Skeletal muscle tissue (tissue), 4 donors: ENCODE measurements around the gene ABTB1. TPM values are rescaled to one million over a fixed set of nuclear protein-coding genes. Genes with fewer than 3 reads are reported as not detected.
"Not testable (repeated sequence)": the region's sequence is repeated elsewhere in the genome, so short reads cannot be mapped to it uniquely, and the experiment has no call there.

Source experiments
- H3K27ac ChIP-seq: one replicate; pipeline ENCODE4 v1.7.0; 2013; ENCODE audit warnings: mild to moderate bottlenecking, low read depth, low read length, inconsistent platforms
- H3K27me3 ChIP-seq, 3 donors: one replicate each; pipeline ENCODE4 v1.7.0; 2013; ENCODE audit warnings: low read length in 3 of 3; ENCODE audit not compliant: control insufficient read depth in 3 of 3, insufficient read depth in 3 of 3
- H3K36me3 ChIP-seq, 3 donors: one replicate each; pipeline ENCODE4 v1.7.0; 2013; ENCODE audit warnings: low read length in 3 of 3; ENCODE audit not compliant: control insufficient read depth in 3 of 3, insufficient read depth in 3 of 3
- H3K4me1 ChIP-seq, 3 donors: one replicate each; pipeline ENCODE4 v1.7.0; 2013; ENCODE audit warnings: low read length in 3 of 3, mild to moderate bottlenecking in 3 of 3; ENCODE audit not compliant: control insufficient read depth in 3 of 3, insufficient read depth in 3 of 3
- H3K4me3 ChIP-seq, 3 donors: one replicate each; pipeline ENCODE4 v1.7.0; 2013; ENCODE audit warnings: low read length in 3 of 3
- H3K9ac ChIP-seq, 3 donors: one replicate each; pipeline ENCODE4 v1.7.0; 2013; ENCODE audit warnings: low read length in 3 of 3, mild to moderate bottlenecking in 3 of 3, moderate library complexity in 2 of 3, low read depth in 1 of 3
- H3K9me3 ChIP-seq, 3 donors: one replicate each; pipeline ENCODE4 v1.7.0; 2013; ENCODE audit warnings: low read length in 3 of 3; ENCODE audit not compliant: control insufficient read depth in 3 of 3
- total RNA-seq: library from RNA; depleted of rRNA; stranded (reverse); fragments of >200 nt; gene quantifications from one replicate; pipeline ENCODE4 v1.2.3, GENCODE V29; 2014
- donor health status: Osteomylitis.

The ABTB1 gene
- total RNA-seq, 1 donor from 2014 or later = 6.3 TPM

DNA sequence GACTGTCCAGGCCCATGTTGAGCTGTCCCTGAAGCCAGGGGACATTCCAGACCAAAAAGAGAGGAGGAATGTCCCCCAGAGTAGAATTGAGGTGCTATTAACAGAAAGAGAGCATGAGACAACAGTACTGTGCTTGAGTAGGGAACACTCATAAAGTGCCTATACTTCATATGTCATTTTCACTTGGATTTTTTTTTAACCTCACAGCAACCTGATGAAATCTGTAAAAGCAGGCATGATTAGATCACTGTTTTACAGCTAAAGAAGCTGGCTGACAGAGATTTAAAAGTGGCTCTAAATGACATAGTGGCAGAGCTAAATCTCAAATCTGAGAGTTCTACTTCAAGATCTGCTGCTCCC is 24.9 kb upstream of the ABTB1 start:
- Histone ChIP-seq H3K27ac (no peak overlapping the region), H3K27me3 (no peaks in the 10 kb centered on the region), H3K9me3 (no peaks in the 10 kb centered on the region), H3K4me3 (no peak overlapping the region), H3K4me1 (peaks cover 0 to 3% (median 3%) of the 10 kb centered on the region in 3 donors), H3K9ac (no peak overlapping the region), H3K36me3 (peaks cover 0 to 7% (median 0%) of the 10 kb centered on the region in 3 donors)

DNA sequence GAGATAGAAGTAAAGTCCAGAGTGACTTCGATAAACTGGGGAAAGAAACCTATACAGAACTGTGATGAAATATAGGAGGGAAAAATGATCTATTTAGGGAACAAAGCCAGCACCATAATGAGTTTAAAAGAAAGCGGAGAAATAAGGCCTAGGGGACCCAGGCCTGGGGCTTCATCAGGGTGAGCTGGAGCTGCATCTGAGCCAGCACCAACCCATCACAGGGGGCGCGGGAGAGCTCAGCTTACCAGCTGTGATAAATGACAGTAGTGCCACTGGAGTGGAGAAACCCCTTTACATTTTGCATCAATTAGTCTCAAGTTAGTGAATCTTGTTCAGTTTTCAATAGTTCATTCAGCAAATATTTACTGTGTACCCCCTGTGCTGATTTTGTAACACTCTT is 22.5 kb upstream of the ABTB1 start:
- Histone ChIP-seq H3K36me3 (peaks cover 0 to 2% (median 0%) of the 10 kb centered on the region in 3 donors), H3K9ac (no peak overlapping the region), H3K4me1 (peaks cover 0 to 3% (median 3%) of the 10 kb centered on the region in 3 donors), H3K4me3 (no peak overlapping the region), H3K27me3 (no peaks in the 10 kb centered on the region), H3K9me3 (no peaks in the 10 kb centered on the region), H3K27ac (no peak overlapping the region)

DNA sequence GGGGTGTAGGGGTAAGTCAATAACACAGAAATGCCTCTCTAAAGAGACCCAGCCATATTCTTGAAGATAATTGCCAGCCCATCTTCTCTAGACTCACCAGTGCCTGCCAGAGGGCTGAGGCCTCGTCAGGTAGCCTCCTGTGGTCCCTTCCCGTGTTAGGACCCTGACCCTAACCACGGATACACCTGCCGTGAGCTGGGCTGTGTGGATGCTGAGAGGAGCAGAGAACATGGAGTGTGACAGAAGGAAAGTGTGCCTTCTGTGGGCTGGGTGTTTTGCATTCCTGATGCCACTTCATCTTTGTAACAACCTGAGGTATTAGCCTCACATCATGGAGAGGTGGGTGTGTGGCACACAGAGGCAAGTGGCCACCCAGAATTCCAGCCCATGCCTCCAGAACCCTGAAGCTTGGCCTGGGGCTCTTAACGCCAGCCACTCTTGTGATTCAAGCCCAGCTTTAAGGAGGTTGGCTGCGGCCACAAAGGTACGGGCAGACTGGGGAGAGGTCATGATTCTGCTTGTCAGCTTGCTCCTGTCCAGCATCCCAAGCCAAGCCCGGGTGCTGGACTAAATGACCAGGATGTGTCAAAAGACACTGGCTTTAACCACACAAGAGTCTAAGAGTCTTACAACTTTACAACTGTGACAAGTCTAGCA is 21.1 kb upstream of the ABTB1 start:
- H3K36me3 ChIP-seq = no peaks in the 10 kb centered on the region
- no peak overlapping the region for H3K4me3 ChIP-seq
- no peak overlapping the region for H3K27ac ChIP-seq
- H3K9me3 ChIP-seq = no peaks in the 10 kb centered on the region
- no peaks in the 10 kb centered on the region for H3K27me3 ChIP-seq
- peaks cover 0 to 5% (median 3%) of the 10 kb centered on the region in 3 donors for H3K4me1 ChIP-seq
- H3K9ac ChIP-seq = no peak overlapping the region

DNA sequence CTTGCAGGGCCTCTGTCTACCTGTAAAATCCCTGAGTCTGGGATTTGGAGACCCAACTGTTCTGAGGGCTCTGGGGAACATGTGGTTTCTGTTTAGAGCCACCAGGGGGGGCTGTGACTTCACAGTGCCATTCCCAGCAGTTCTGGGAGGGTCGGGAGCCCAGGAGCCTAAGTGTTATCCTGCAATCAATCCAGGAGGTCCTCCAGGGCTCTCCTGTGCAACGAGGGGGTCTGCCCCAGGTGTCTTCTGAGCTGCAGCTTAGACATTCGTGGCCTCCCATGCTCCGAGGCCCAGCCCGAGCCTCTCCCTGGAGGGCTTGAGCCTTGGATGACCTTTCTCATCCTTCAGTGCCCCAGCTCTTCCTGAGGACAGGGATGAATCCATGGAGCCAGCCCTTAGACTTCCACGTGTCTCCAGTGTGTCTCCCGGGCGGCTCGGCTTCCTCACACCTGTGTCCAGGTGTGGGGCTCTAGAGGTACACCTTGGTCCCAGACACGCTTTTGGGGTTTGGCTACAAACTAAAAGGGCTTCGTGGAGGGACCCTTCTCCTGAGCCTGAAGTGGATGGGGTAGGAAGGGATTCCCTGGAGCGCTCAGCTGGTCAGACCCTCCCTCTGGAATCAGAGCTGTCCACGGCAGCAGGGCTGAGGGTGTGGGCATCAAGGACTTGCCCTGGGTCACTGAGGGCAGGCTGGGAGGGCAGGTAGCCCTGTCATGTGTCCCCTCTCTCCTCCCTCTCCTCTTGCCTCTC is 20.3 kb upstream of the ABTB1 start:
- Histone ChIP-seq H3K27me3 (no peaks in the 10 kb centered on the region), H3K9ac (no peak overlapping the region), H3K4me1 (peaks cover 0 to 5% (median 3%) of the 10 kb centered on the region in 3 donors), H3K4me3 (peak overlapping the region in 1 of 3 donors; percentile 35), H3K36me3 (no peaks in the 10 kb centered on the region), H3K9me3 (no peaks in the 10 kb centered on the region), H3K27ac (no peak overlapping the region)

DNA sequence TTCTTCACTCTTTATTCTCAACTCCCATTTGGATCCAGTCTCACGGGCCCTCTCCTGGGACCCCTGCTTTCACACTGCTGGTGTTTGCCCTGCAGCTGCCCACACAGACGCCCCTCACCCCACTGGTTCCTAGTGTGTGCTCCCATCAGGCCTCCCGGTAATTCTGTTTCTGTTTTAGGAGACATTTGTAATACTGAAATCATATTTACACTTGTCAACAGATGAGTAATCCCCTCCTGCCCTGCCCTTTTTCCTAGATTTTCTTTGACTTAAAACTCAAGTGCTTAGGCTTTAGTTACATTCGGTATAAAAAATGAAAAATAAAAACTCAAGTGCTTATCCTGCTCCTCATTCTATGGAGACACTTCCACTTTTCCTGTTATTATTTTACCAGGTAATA is 18.4 kb upstream of the ABTB1 start:
- Histone ChIP-seq H3K4me3 (no peak overlapping the region), H3K9ac (no peak overlapping the region), H3K27ac (no peak overlapping the region), H3K4me1 (peaks cover 0 to 5% (median 3%) of the 10 kb centered on the region in 3 donors), H3K27me3 (no peaks in the 10 kb centered on the region), H3K9me3 (no peaks in the 10 kb centered on the region), H3K36me3 (no peaks in the 10 kb centered on the region)

DNA sequence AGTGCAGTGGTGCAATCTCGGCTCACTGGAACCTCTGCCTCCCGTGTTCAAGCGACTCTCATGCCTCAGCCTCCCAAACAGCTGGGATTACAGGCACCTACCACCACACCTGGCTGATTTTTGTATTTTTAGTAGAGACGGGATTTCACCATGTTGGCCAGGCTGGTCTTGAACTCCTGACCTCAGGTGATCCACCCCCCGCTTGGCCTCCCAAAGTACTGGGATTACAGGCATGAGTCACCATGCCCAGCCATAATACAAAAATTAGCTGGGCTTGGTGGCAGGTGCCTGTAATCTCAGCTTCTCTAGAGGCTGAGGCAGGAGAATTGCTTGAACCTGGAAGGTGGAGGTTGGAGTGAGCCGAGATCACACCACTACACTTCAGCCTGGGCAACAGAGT is 17.8 kb upstream of the ABTB1 start:
- H3K4me1 ChIP-seq, H3K4me3 ChIP-seq, H3K27me3 ChIP-seq, H3K9me3 ChIP-seq, H3K36me3 ChIP-seq: not testable (repeated sequence)
- Histone ChIP-seq H3K9ac (peak overlapping the region in 1 of 3 donors; percentile 22), H3K27ac (peak overlapping the region; percentile 1)

DNA sequence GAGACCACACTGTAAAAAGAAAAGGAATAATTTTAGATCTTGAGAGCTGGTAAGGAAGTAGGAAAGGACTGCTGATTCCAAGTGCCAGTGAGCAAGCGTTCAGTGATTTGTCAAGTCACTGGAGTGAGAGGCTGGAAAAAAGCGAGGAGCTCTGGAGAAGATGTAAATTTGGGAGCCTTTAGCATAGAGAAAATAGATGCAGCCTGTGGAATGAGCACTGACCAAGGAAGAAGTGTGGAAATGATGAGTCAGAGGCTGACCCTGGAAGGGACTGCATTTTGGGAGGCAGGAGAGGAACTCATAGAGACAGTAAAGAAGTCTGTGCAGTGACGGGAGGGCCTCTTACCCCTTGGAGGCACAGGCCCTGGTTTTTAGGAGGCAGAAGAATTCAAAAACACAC is 17.1 kb upstream of the ABTB1 start:
- Histone ChIP-seq H3K36me3 (peaks cover 0 to 2% (median 0%) of the 10 kb centered on the region in 3 donors), H3K4me1 (peaks cover 0 to 5% (median 3%) of the 10 kb centered on the region in 3 donors), H3K27me3 (no peaks in the 10 kb centered on the region), H3K9ac (peak overlapping the region in 1 of 3 donors; percentile 22), H3K4me3 (no peak overlapping the region), H3K27ac (peak overlapping the region; percentile 1), H3K9me3 (no peaks in the 10 kb centered on the region)

DNA sequence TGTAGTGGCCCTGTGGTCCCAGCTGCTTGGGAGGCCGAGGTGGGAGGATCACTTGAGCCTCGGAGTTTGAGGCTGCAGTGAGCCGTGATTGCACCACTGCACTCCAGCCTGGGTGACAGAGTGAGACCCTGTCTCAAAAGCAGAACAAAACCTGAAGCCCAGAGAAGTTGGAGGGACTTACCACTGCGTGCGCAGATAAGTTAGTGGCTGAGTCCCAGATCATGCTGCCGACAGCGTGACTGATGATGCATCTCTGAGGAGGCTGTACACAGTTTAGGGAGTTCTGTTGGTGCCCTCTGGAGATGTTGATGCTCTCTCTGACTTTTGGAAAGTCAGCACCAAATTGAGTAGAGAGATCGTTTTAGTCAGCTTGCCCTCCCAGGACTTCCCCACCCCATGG is 15.8 kb upstream of the ABTB1 start:
- Histone ChIP-seq H3K9me3 (no peaks in the 10 kb centered on the region), H3K4me1 (peaks cover 0 to 5% (median 3%) of the 10 kb centered on the region in 3 donors), H3K27ac (no peak overlapping the region), H3K27me3 (no peaks in the 10 kb centered on the region), H3K4me3 (no peak overlapping the region), H3K36me3 (peaks cover 0 to 3% (median 0%) of the 10 kb centered on the region in 3 donors), H3K9ac (no peak overlapping the region)

DNA sequence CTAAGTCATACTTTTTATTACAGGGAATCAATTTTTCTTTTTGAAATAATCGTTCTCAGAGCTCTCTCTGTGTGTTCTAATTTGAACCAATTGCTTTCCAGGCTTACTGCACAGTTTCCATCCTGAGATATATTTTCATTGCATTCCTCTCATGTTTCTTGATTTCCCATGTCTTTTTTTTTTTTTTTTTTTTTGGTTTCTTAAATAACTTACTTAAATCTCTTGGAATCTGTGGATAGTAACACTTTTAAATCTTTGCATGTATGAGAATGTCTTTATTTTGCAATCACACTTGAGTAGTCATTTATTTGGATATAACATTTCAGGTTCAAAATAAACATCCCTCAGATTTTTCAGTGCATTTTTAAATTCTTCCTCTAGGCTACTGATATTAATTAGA is 14.5 kb upstream of the ABTB1 start:
- H3K9ac ChIP-seq = no peak overlapping the region
- peaks cover 0 to 3% (median 0%) of the 10 kb centered on the region in 3 donors for H3K4me1 ChIP-seq
- peaks cover 0 to 3% (median 0%) of the 10 kb centered on the region in 3 donors for H3K36me3 ChIP-seq
- no peak overlapping the region for H3K4me3 ChIP-seq
- no peaks in the 10 kb centered on the region for H3K27me3 ChIP-seq
- no peaks in the 10 kb centered on the region for H3K9me3 ChIP-seq
- H3K27ac ChIP-seq = no peak overlapping the region

DNA sequence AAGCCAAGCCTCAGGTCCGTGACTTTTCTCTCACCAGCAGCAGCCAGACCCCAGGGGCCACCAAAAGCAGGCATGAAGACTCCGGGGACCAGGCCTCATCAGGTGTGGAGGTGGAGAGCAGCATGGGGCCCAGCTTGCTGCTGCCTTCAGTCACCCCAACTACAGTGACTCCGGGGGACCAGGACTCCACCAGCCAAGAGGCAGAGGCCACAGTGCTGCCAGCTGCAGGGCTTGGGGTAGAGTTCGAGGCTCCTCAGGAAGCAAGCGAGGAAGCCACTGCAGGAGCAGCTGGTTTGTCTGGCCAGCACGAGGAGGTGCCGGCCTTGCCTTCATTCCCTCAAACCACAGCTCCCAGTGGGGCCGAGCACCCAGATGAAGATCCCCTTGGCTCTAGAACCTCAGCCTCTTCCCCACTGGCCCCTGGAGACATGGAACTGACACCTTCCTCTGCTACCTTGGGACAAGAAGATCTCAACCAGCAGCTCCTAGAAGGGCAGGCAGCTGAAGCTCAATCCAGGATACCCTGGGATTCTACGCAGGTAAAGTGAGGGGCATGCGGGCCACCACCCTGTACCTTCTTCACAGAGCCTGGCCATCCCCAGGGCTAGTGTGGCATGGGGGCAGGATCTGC is 12.0 kb upstream of the ABTB1 start:
- no peak overlapping the region for H3K27ac ChIP-seq
- H3K36me3 ChIP-seq = peaks cover 0 to 3% (median 0%) of the 10 kb centered on the region in 3 donors
- no peaks in the 10 kb centered on the region for H3K9me3 ChIP-seq
- H3K27me3 ChIP-seq = no peaks in the 10 kb centered on the region
- peaks cover 0 to under 1% (median 0%) of the 10 kb centered on the region in 3 donors for H3K4me1 ChIP-seq
- H3K4me3 ChIP-seq = no peak overlapping the region
- no peak overlapping the region for H3K9ac ChIP-seq
